SJSA1 (cell line): Measurements from ENCODE around the gene LRRC14B. TPM values are rescaled to one million over a fixed set of nuclear protein-coding genes. Genes with fewer than 3 reads are reported as not detected.
"Not testable (repeated sequence)": the region's sequence is repeated elsewhere in the genome, so short reads cannot be mapped to it uniquely, and the experiment has no call there.

Experiments
- DNase-seq, 2 experiments: peaks; one replicate each; pipeline ENCODE4 v3.0.0-alpha.2; 2015 to 2020; ENCODE audit warnings: low spot score in 2 of 2, low read depth in 1 of 2
- H3K27ac ChIP-seq: fragments of 250-450 bp; sonication (Bioruptor Pico); 2 replicates; pipeline ENCODE4 v1.5.1; 2020; ENCODE audit warnings: mild to moderate bottlenecking, moderate library complexity
- H3K27me3 ChIP-seq: fragments of 250-450 bp; sonication (Bioruptor Pico); replicated peaks from 2 replicates; pipeline ENCODE4 v1.5.1; 2020; ENCODE audit warnings: mild to moderate bottlenecking, moderate library complexity
- H3K36me3 ChIP-seq: fragments of 250-450 bp; sonication (Bioruptor Pico); 2 replicates; pipeline ENCODE4 v1.5.1; 2020; ENCODE audit warnings: mild to moderate bottlenecking
- H3K4me1 ChIP-seq: fragments of 250-450 bp; sonication (Bioruptor Pico); replicated peaks from 2 replicates; pipeline ENCODE4 v1.6.1; 2021; ENCODE audit warnings: mild to moderate bottlenecking
- H3K4me3 ChIP-seq: fragments of 250-450 bp; sonication (Bioruptor Pico); 2 replicates; pipeline ENCODE4 v1.5.1; 2020; ENCODE audit warnings: mild to moderate bottlenecking
- H3K9me3 ChIP-seq: fragments of 250-450 bp; sonication (Bioruptor Pico); replicated peaks from 2 replicates; pipeline ENCODE4 v1.5.1; 2020; ENCODE audit warnings: mild to moderate bottlenecking
- total RNA-seq: library from RNA; depleted of rRNA; stranded (reverse); fragments of >200 nt; shearing (Covaris generic); gene quantifications from 2 replicates; pipeline ENCODE4 v1.2.3, GENCODE V29; 2014

Gene LRRC14B
- total RNA-seq, 1 experiment from 2014 or later = not detected

DNA sequence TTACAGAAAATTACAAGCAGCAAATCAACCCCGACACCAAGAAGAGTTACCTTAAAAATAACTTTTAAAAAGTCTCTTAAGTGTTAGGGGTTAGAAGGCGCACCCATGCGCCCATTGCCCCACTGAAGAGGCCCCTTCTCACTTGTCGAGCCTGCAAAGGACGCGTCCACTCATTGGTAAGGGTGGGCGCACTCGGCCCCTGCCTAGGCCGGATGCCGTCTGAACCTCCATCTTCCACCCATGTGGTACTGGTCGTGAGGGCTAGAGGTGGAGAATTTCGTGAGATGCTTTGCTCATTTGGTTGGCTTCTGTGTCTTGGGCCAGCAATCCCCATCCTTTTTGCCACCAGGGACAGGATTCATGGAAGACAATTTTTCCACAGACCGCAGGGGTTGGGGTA lies 27.5 kb upstream of the LRRC14B start:
- no peak for DNase-seq
- H3K36me3 ChIP-seq = no peaks in the 10 kb centered on the region
- H3K9me3 ChIP-seq = no peaks in the 10 kb centered on the region
- H3K4me3 ChIP-seq = no peak overlapping the region
- peaks cover 42% of the 10 kb centered on the region for H3K4me1 ChIP-seq
- H3K27ac ChIP-seq = no peak overlapping the region
- no peaks in the 10 kb centered on the region for H3K27me3 ChIP-seq

- Histone ChIP-seq H3K27ac (no peak overlapping the region), H3K9me3 (no peaks in the 10 kb centered on the region)
- DNase-seq = no peak
Measured at GRCh38 chr5:164244-164643, 27.1 kb upstream of the LRRC14B start.

DNA sequence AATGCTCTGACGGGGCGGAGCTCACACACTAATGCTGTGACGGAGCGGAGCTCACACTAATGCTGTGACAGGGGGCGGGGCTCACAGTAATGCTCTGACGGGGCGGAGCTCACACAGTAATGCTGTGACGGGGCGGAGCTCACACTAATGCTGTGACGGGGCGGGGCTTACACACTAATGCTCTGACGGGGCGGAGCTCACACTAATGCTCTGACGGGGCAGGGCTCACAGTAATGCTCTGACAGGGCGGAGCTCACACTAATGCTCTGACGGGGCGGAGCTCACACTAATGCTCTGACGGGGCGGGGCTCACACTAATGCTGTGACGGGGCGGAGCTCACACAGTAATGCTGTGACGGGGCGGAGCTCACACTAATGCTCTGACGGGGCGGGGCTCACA lies 26.5 kb upstream of the LRRC14B start:
- not testable (repeated sequence) for H3K4me3 ChIP-seq, H3K27me3 ChIP-seq, DNase-seq, H3K9me3 ChIP-seq, H3K27ac ChIP-seq, H3K36me3 ChIP-seq
- peaks cover 42% of the 10 kb centered on the region for H3K4me1 ChIP-seq

More at GRCh38 chr5:164244-164643, 27.1 kb upstream of the LRRC14B start:
- peaks cover 42% of the 10 kb centered on the region for H3K4me1 ChIP-seq
- no peak overlapping the region for H3K4me3 ChIP-seq
- no peaks in the 10 kb centered on the region for H3K27me3 ChIP-seq
- no peaks in the 10 kb centered on the region for H3K36me3 ChIP-seq

- no peak overlapping the region for H3K4me3 ChIP-seq
- DNase-seq = no peak
- no peaks in the 10 kb centered on the region for H3K27me3 ChIP-seq
- H3K27ac ChIP-seq = no peak overlapping the region
- no peaks in the 10 kb centered on the region for H3K36me3 ChIP-seq
- H3K9me3 ChIP-seq = no peaks in the 10 kb centered on the region
- peaks cover 29% of the 10 kb centered on the region for H3K4me1 ChIP-seq
Measured at GRCh38 chr5:166441-167372, 24.6 kb upstream of the LRRC14B start.

- H3K27ac ChIP-seq = peak overlapping the region; percentile 84; the same call in 1 of the 2 replicates
- DNase-seq = no peak
- H3K36me3 ChIP-seq = no peaks in the 10 kb centered on the region
Measured at GRCh38 chr5:167511-167910, 23.8 kb upstream of the LRRC14B start.

DNA sequence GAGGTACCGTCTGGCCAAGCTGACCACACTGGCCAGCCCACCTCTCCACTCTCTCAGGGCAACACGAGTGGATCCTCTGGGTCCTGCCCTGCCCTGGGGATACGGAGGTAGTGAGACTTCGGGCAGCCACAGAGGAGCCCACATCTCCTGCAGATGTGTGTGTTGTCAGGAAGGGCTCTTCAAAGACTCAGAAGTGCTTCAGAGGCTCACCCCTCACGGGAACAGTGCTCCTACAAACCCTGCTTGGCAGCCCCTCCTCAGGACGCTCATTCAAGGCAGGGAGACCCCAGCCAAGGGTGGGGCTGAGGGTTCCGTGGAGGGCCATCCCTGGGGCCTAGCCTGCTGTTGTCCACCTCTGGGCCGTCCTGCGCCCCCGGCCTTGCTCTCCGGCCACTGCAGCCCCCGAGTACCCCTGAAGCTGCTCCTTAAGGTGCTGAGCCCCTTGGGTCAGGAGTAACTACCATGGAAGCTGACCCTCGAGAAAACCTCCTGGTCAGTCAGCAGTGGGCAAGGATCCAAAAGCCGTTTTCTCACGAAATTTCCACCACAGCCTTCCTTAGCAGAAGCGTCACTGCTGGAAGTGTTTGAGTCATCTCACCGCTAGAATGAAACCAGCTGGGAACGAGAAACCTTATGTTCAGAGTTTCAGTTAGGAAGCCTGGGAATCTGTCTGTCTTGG lies 23.2 kb upstream of the LRRC14B start:
- DNase-seq = peak; percentile 86 to 90
- no peak overlapping the region for H3K4me3 ChIP-seq
- H3K27me3 ChIP-seq = no peaks in the 10 kb centered on the region
- H3K4me1 ChIP-seq = peaks cover 29% of the 10 kb centered on the region
- no peaks in the 10 kb centered on the region for H3K36me3 ChIP-seq
- no peaks in the 10 kb centered on the region for H3K9me3 ChIP-seq
- H3K27ac ChIP-seq = peak overlapping the region; percentile 84

More at GRCh38 chr5:167511-167910, 23.8 kb upstream of the LRRC14B start:
- H3K9me3 ChIP-seq = no peaks in the 10 kb centered on the region
- peaks cover 29% of the 10 kb centered on the region for H3K4me1 ChIP-seq
- H3K4me3 ChIP-seq = no peak overlapping the region
- no peaks in the 10 kb centered on the region for H3K27me3 ChIP-seq

DNA sequence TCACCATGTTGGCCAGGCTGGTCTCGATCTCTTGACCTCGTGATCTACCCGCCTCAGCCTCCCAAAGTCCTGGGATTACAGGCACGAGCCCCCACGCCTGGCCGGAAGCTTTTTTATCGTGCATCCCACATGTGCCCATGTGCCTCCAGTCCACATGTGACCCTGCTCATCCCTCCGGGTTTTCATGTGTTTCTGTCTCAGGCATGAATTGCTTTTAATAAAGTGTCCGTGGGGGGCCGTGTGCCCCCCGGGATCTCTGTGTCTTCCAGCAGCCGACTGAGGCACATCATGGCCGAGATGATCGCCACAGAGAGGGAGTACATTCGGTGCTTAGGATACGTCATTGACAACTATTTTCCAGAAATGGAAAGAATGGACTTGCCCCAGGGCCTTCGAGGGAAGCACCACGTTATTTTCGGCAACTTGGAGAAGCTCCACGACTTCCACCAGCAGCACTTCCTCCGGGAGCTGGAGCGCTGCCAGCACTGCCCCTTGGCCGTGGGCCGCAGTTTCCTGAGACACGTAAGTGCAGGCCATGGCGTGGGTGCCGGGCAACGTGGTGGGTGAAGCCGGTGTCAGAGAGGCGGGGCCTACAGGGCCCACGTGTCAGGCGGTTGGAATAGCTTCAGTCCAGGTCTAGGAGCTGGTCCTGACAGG lies 22.1 kb upstream of the LRRC14B start:
- Histone ChIP-seq H3K4me3 (no peak overlapping the region), H3K27ac (peak overlapping the region; percentile 84), H3K27me3 (no peaks in the 10 kb centered on the region), H3K4me1 (peaks cover 29% of the 10 kb centered on the region), H3K9me3 (no peaks in the 10 kb centered on the region), H3K36me3 (no peaks in the 10 kb centered on the region)
- DNase-seq = no peak

DNA sequence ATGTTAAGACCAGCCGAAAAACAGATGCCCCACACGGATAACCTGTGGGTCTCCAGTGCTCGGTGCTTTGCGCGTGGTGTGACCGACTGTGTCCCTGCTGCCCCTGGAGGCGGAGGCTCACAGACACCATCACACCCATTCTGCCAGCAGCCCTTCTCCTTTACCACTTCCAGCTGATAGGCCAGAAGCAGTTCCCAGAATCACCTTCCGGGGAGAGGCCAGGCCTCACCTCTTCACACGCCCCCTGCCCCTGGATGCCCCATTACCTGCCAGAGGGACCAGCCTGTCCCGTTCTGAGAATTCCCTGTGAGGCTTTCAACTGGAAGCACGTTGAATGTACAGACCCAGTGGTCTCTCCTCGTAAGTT lies 21.6 kb upstream of the LRRC14B start:
- Histone ChIP-seq H3K36me3 (no peaks in the 10 kb centered on the region), H3K27ac (no peak overlapping the region), H3K4me1 (peaks cover 29% of the 10 kb centered on the region), H3K9me3 (no peaks in the 10 kb centered on the region), H3K4me3 (no peak overlapping the region), H3K27me3 (no peaks in the 10 kb centered on the region)
- DNase-seq = no peak

DNA sequence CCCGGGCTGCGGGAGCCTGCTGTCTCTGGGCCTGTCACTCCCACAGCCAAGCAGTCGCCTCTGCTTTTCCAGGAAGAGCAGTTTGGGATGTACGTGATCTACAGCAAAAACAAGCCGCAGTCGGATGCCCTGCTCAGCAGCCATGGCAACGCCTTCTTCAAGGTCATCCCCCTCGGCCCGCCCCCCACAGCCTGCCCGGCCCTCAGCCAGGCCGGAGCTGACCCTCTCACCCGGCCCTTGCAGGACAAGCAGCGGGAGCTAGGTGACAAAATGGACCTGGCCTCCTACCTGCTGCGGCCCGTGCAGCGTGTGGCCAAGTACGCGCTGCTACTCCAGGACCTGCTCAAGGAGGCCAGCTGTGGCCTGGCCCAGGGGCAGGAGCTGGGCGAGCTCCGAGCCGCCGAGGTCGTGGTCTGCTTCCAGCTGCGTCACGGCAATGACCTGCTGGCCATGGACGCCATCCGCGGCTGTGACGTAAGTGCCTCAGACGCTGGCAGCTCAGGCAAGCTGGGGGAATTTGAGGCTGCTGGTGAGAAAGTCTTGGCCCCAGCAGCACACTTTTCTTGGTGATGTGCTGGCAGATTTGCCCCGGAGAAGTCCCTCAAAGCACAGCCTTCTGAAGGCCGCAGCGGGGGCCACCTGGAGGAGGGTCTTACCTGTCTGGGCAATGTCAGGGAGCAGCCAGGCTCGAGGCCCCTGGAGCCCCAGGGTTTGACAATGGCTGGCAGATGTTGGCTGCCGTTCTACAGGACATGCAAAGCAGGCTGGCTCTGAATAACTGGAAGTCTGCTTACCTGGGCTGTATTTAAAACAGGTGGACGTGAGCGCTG lies 20.1 kb upstream of the LRRC14B start:
- no peak overlapping the region for H3K4me3 ChIP-seq
- no peaks in the 10 kb centered on the region for H3K36me3 ChIP-seq
- no peaks in the 10 kb centered on the region for H3K27me3 ChIP-seq
- H3K9me3 ChIP-seq = no peaks in the 10 kb centered on the region
- peaks cover 29% of the 10 kb centered on the region for H3K4me1 ChIP-seq
- DNase-seq = no peak
- H3K27ac ChIP-seq = no peak overlapping the region

- no peak for DNase-seq
- Histone ChIP-seq H3K36me3 (no peaks in the 10 kb centered on the region), H3K9me3 (no peaks in the 10 kb centered on the region)
Measured at GRCh38 chr5:171801-172331, 19.4 kb upstream of the LRRC14B start.

DNA sequence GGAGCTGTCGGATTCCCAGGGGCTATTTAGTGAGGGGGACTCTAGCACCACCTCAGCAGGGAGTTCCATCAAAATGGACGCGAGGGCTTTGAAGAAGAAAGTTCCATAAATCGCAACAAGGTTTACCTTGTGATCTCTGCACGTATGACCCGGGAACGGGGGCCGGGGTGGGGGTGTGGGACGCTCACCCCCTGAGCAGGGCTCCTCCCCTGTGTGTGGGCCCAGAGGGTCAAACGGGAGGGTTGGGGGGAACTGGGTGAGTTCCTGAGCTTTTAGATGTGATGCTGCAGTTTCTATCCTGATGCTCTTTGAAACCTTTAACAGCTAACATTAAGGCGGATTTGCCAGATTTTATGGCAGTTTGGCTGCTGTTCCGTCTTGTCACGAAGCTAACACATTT lies 18.9 kb upstream of the LRRC14B start:
- Histone ChIP-seq H3K4me3 (no peak overlapping the region), H3K4me1 (peaks cover 24% of the 10 kb centered on the region), H3K27ac (no peak overlapping the region), H3K27me3 (no peaks in the 10 kb centered on the region), H3K36me3 (no peaks in the 10 kb centered on the region), H3K9me3 (no peaks in the 10 kb centered on the region)
- no peak for DNase-seq

More at GRCh38 chr5:171801-172331, 19.4 kb upstream of the LRRC14B start:
- no peak overlapping the region for H3K4me3 ChIP-seq
- peaks cover 26% of the 10 kb centered on the region for H3K4me1 ChIP-seq
- H3K27ac ChIP-seq = no peak overlapping the region
- H3K27me3 ChIP-seq = no peaks in the 10 kb centered on the region

DNA sequence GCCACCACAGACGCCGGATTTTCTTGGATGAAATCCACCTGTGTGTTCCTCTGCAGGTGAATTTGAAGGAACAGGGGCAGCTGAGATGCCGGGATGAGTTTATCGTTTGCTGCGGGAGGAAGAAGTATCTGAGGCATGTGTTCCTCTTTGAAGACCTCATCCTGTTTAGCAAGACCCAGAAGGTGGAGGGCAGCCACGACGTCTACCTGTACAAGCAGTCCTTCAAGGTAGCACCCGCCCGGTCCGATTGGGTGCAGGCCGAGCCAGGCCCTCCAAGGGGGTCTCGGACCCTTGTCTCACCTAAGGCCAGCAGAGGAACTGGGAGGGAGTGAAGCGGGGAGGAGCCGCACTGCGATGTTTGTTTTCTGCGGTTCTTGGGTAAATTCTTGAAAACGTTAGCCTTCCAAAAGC lies 18.4 kb upstream of the LRRC14B start:
- no peak overlapping the region for H3K27ac ChIP-seq
- H3K4me3 ChIP-seq = no peak overlapping the region
- H3K27me3 ChIP-seq = no peaks in the 10 kb centered on the region
- H3K4me1 ChIP-seq = peaks cover 20% of the 10 kb centered on the region
- H3K9me3 ChIP-seq = no peaks in the 10 kb centered on the region
- no peaks in the 10 kb centered on the region for H3K36me3 ChIP-seq
- DNase-seq = no peak
